HCT116 (cell line): ENCODE results near the gene ATP6V0B. TPM values are rescaled to one million over a fixed set of nuclear protein-coding genes. Genes with fewer than 3 reads are reported as not detected.

Experiments
- ATAC-seq: fragments of 200-7000 bp; cut with Tn5 transposase; 2 replicates; pipeline ENCODE4 v1.9.1; 2020; ENCODE audit warnings: mild to moderate bottlenecking, moderate library complexity
- BruUV-seq: library from RNA; stranded (reverse); fragments of 400-500 nt; replicated peaks from 2 replicates; lab custom pipeline; 2021; lab: Mats Ljungman, UMichigan
- CTCF ChIA-PET: fragments of 300-600 bp; sonication (Branson Sonifier 250); formaldehyde crosslinking; loops from one replicate; lab custom pipeline; 2021; ENCODE audit warnings: antibody characterized with exemption; lab: Charles Lee
- POLR2A ChIA-PET: fragments of 300-600, 350-600 bp; sonication (Branson Sonifier 250); formaldehyde crosslinking; loops from one replicate; lab custom pipeline; 2021; ENCODE audit warnings: antibody characterized with exemption; lab: Charles Lee
- RAD21 ChIA-PET, 2 experiments: fragments of 300-600 bp; sonication (Branson Sonifier 250); formaldehyde crosslinking; loops; one replicate each; lab custom pipeline; 2023; ENCODE audit warnings: low total read pairs in 2 of 2; ENCODE audit not compliant: uncharacterized antibody in 2 of 2, unreplicated experiment in 2 of 2, low non-redundant PET in 1 of 2; lab: Charles Lee
- DNase-seq: peaks from one replicate; pipeline ENCODE4 v3.0.0-alpha.2; 2010; ENCODE audit warnings: low read depth, low spot score
- H2AFZ ChIP-seq: fragments of 200-600 bp; shearing (Covaris generic), sonication (generic); 2 replicates; pipeline ENCODE4 v1.6.1; 2017; ENCODE audit warnings: low read depth, mixed run types, mixed read lengths, antibody characterized with exemption, low read length; ENCODE audit not compliant: poor library complexity, severe bottlenecking
- H3K27ac ChIP-seq: 2 replicates; pipeline ENCODE4 v1.5.1; 2012; ENCODE audit warnings: low read depth, low read length
- H3K27me3 ChIP-seq: fragments of 200-600 bp; sonication (generic); 2 replicates; pipeline ENCODE4 v1.6.1; 2016; ENCODE audit warnings: mixed run types, low read length, mixed read lengths; ENCODE audit not compliant: insufficient read depth
- H3K36me3 ChIP-seq, 2 experiments: fragments of 200-500 bp in 1 of 2; fragments of 200-600 bp in 1 of 2; sonication (Bioruptor generic) in 1 of 2; sonication (generic) in 1 of 2; 2 replicates each; pipeline versions ENCODE4 v1.5.1 to v1.6.1; 2014 to 2016; ENCODE audit warnings: low read length in 2 of 2, inconsistent platforms in 1 of 2, mixed read lengths in 1 of 2, mixed run types in 1 of 2; ENCODE audit not compliant: insufficient read depth in 2 of 2, control insufficient read depth in 1 of 2
- H3K4me1 ChIP-seq, 2 experiments: fragments of 200-600 bp in 1 of 2; sonication (generic) in 1 of 2; 2 replicates each; pipeline versions ENCODE4 v1.5.1 to v1.6.1; 2012 to 2017; ENCODE audit warnings: low read length in 2 of 2, inconsistent platforms in 1 of 2, mild to moderate bottlenecking in 1 of 2, mixed read lengths in 1 of 2, mixed run types in 1 of 2, moderate library complexity in 1 of 2; ENCODE audit not compliant: insufficient read depth in 2 of 2, control insufficient read depth in 1 of 2
- H3K4me2 ChIP-seq: fragments of 200-600 bp; sonication (generic); 2 replicates; pipeline ENCODE4 v1.6.1; 2017; ENCODE audit warnings: mixed run types, low read length, mixed read lengths
- H3K4me3 ChIP-seq, 2 experiments: fragments of 200-600 bp in 1 of 2; sonication (generic) in 1 of 2; replicated peaks in 1 of 2; 2 replicates each; pipeline ENCODE4 v1.5.1; 2011 to 2016; ENCODE audit warnings: low read length in 2 of 2, control low read depth in 1 of 2, low read depth in 1 of 2, mild to moderate bottlenecking in 1 of 2, mixed read lengths in 1 of 2, mixed run types in 1 of 2
- H3K79me2 ChIP-seq: fragments of 200-600 bp; sonication (generic); 2 replicates; pipeline ENCODE4 v1.6.1; 2017; ENCODE audit warnings: mild to moderate bottlenecking, mixed run types, low read length, moderate library complexity, mixed read lengths; ENCODE audit not compliant: insufficient read depth
- H3K9ac ChIP-seq: fragments of 200-600 bp; sonication (generic); 2 replicates; pipeline ENCODE4 v1.6.1; 2016; ENCODE audit warnings: low read length, mixed read lengths
- H3K9me2 ChIP-seq: fragments of 200-600 bp; sonication (generic), shearing (Covaris generic); 2 replicates; pipeline ENCODE4 v1.6.1; 2017; ENCODE audit warnings: mixed run types, mild to moderate bottlenecking, moderate library complexity; ENCODE audit not compliant: insufficient read depth
- H3K9me3 ChIP-seq, 2 experiments: fragments of 200-500 bp in 1 of 2; fragments of 200-600 bp in 1 of 2; sonication (Bioruptor generic) in 1 of 2; sonication (generic) in 1 of 2; 2 replicates each; pipeline ENCODE4 v1.6.1; 2014 to 2017; ENCODE audit warnings: low read length in 2 of 2, mixed read lengths in 2 of 2, inconsistent platforms in 1 of 2, low read depth in 1 of 2, mild to moderate bottlenecking in 1 of 2, mixed run types in 1 of 2, moderate library complexity in 1 of 2; ENCODE audit not compliant: control insufficient read depth in 1 of 2, insufficient read depth in 1 of 2
- H4K20me1 ChIP-seq: fragments of 200-600 bp; sonication (generic), shearing (Covaris generic); 2 replicates; pipeline ENCODE4 v1.6.1; 2017; ENCODE audit warnings: mixed run types, mild to moderate bottlenecking, moderate library complexity; ENCODE audit not compliant: insufficient read depth
- CEBPB ChIP-seq: IDR thresholded peaks from 2 replicates; pipeline ENCODE4 v1.6.1; 2012; ENCODE audit warnings: low read depth
- CTCF ChIP-seq, 3 experiments: fragments of 200-600 bp in 1 of 3; sonication (generic) in 1 of 3; IDR thresholded peaks in 2 of 3; conservative IDR thresholded peaks in 1 of 3; 2 replicates each; pipeline ENCODE4 v1.5.1; 2012 to 2017; ENCODE audit warnings: low read depth in 2 of 3, low read length in 2 of 3, antibody characterized with exemption in 1 of 3, borderline replicate concordance in 1 of 3, control low read depth in 1 of 3, mild to moderate bottlenecking in 1 of 3, mixed read lengths in 1 of 3, mixed run types in 1 of 3, moderate library complexity in 1 of 3; ENCODE audit not compliant: insufficient read depth in 1 of 3
- EGR1 ChIP-seq: IDR thresholded peaks from 2 replicates; pipeline ENCODE4 v1.6.1; 2012; ENCODE audit warnings: low read depth
- EZH2 ChIP-seq: fragments of 200-600 bp; sonication (generic); IDR thresholded peaks from 2 replicates; pipeline ENCODE4 v1.6.1; 2017; ENCODE audit warnings: antibody characterized with exemption, mixed run types
- EZH2phosphoT487 ChIP-seq: fragments of 200-600 bp; IDR thresholded peaks from 2 replicates; pipeline ENCODE4 v1.6.1; 2018; ENCODE audit warnings: antibody characterized with exemption, borderline replicate concordance
- FOSL1 ChIP-seq: IDR thresholded peaks from 2 replicates; pipeline ENCODE4 v1.6.1; 2012; ENCODE audit warnings: low read depth
- JUND ChIP-seq: IDR thresholded peaks from 2 replicates; pipeline ENCODE4 v1.6.1; 2012
- MAX ChIP-seq: IDR thresholded peaks from 2 replicates; pipeline ENCODE4 v1.6.1; 2012
- POLR2A ChIP-seq: IDR thresholded peaks from 2 replicates; pipeline ENCODE4 v1.7.0; 2011; ENCODE audit warnings: borderline replicate concordance; ENCODE audit not compliant: insufficient read depth, insufficient read length; ENCODE audit errors: extremely low read depth
- RAD21 ChIP-seq: IDR thresholded peaks from 2 replicates; pipeline ENCODE4 v1.6.1; 2012; ENCODE audit warnings: low read depth, mild to moderate bottlenecking
- SIN3A ChIP-seq: IDR thresholded peaks from 2 replicates; pipeline ENCODE4 v1.6.1; 2012; ENCODE audit warnings: low read depth
- SRF ChIP-seq: IDR thresholded peaks from 2 replicates; pipeline ENCODE4 v1.6.1; 2012; ENCODE audit warnings: low read depth
- YY1 ChIP-seq: IDR thresholded peaks from 2 replicates; pipeline ENCODE4 v1.6.1; 2011; ENCODE audit warnings: low read length, low read depth, moderate library complexity, mild to moderate bottlenecking; ENCODE audit not compliant: insufficient replicate concordance; ENCODE audit errors: extremely low read depth
- ZFX ChIP-seq: fragments of 450-650 bp; IDR thresholded peaks from 2 replicates; pipeline ENCODE4 v1.6.1; 2017
- ZNF274 ChIP-seq: fragments of 200-500 bp; sonication (Bioruptor generic); IDR thresholded peaks from 2 replicates; pipeline ENCODE4 v1.6.1; 2014; ENCODE audit warnings: mild to moderate bottlenecking, low read depth, low read length, inconsistent platforms
- intact Hi-C: fragments of 100-400 bp; cut with micrococcal nuclease; formaldehyde crosslinking; loops from 2 replicates; pipeline ENCODE4 v1.10.0; 2022
- total RNA-seq: library from RNA; stranded (reverse); gene quantifications from one replicate; pipeline ENCODE4 v1.2.1, GENCODE V29; 2021; ENCODE audit not compliant: unreplicated experiment
- TF ChIP-seq, protein P1 (sequence below): IDR thresholded peaks from 2 replicates; pipeline ENCODE4 v1.6.1; 2012; ENCODE audit warnings: low read depth
- TF ChIP-seq, protein P2 (sequence below): IDR thresholded peaks from 2 replicates; pipeline ENCODE4 v1.6.1; 2012

The ATP6V0B gene
- total RNA-seq, 1 experiment from 2014 or later: 122 TPM

DNA sequence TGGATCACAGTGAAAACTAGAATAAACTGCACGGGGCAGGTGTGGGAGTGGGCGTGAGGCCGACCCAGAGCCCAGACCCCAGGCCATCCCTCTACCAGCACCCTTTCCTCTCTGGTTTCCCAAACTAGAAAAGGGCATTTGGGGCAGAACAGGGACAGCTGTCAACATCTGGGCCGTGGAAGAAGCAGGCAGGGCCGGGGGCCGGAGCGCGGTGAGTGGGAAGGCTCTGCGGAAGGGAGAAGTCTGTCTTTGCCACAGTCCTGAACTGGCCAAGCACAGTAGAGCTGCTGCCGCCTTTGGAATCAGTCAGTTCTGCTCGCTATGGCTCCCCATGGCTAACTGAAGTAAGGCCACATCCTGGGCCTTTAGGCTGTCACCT lies 23.2 kb downstream of the ATP6V0B start:
- no peak overlapping the region for H3K4me2 ChIP-seq
- no peak for DNase-seq
- RAD21 ChIA-PET: no interaction called here
- H3K9ac ChIP-seq: no peak overlapping the region
- POLR2A ChIA-PET: no interaction called here
- BruUV-seq: no TSS peak
- no peaks in the 10 kb centered on the region for H3K36me3 ChIP-seq
- CTCF ChIA-PET: no interaction called here
- no peaks in the 10 kb centered on the region for H3K9me3 ChIP-seq
- intact Hi-C loops: no loop called here
- H4K20me1 ChIP-seq: no peaks in the 10 kb centered on the region
- peaks cover 5 to 12% of the 10 kb centered on the region in 2 experiments; a peak in 3 of 4 replicates for H3K4me1 ChIP-seq
- no peak overlapping the region for H2AFZ ChIP-seq
- TF ChIP-seq CTCF (IDR thresholded peaks at IDR 0.05 in 2 of 3, conservative IDR thresholded peaks at IDR 0.05 in 1 of 3; ENCODE audit: borderline replicate concordance in 1 of 3, insufficient read depth in 1 of 3, low read depth in 2 of 3, low read length in 2 of 3): no peak
- no peak for TF ChIP-seq ZNF274
- TF ChIP-seq MAX: no peak
- no peak for TF ChIP-seq EGR1
- no peak for TF ChIP-seq JUND
- no peak for TF ChIP-seq SRF
- no peak for TF ChIP-seq CEBPB
- TF ChIP-seq FOSL1: no peak
- no peak for TF ChIP-seq POLR2A
- no peak for TF ChIP-seq RAD21
- TF ChIP-seq, protein P1, sequence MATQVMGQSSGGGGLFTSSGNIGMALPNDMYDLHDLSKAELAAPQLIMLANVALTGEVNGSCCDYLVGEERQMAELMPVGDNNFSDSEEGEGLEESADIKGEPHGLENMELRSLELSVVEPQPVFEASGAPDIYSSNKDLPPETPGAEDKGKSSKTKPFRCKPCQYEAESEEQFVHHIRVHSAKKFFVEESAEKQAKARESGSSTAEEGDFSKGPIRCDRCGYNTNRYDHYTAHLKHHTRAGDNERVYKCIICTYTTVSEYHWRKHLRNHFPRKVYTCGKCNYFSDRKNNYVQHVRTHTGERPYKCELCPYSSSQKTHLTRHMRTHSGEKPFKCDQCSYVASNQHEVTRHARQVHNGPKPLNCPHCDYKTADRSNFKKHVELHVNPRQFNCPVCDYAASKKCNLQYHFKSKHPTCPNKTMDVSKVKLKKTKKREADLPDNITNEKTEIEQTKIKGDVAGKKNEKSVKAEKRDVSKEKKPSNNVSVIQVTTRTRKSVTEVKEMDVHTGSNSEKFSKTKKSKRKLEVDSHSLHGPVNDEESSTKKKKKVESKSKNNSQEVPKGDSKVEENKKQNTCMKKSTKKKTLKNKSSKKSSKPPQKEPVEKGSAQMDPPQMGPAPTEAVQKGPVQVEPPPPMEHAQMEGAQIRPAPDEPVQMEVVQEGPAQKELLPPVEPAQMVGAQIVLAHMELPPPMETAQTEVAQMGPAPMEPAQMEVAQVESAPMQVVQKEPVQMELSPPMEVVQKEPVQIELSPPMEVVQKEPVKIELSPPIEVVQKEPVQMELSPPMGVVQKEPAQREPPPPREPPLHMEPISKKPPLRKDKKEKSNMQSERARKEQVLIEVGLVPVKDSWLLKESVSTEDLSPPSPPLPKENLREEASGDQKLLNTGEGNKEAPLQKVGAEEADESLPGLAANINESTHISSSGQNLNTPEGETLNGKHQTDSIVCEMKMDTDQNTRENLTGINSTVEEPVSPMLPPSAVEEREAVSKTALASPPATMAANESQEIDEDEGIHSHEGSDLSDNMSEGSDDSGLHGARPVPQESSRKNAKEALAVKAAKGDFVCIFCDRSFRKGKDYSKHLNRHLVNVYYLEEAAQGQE: no peak
- no peak for TF ChIP-seq YY1
- TF ChIP-seq, protein P2, sequence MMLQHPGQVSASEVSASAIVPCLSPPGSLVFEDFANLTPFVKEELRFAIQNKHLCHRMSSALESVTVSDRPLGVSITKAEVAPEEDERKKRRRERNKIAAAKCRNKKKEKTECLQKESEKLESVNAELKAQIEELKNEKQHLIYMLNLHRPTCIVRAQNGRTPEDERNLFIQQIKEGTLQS: no peak
- no peak for TF ChIP-seq SIN3A
- no peak for TF ChIP-seq EZH2
- TF ChIP-seq ZFX: no peak
- TF ChIP-seq EZH2phosphoT487: no peak
- H3K27ac ChIP-seq: no peak overlapping the region
- ATAC-seq: no peak
- H3K9me2 ChIP-seq: no peaks in the 10 kb centered on the region
- no peaks in the 10 kb centered on the region for H3K79me2 ChIP-seq
- no peak overlapping the region for H3K4me3 ChIP-seq
- no peaks in the 10 kb centered on the region for H3K27me3 ChIP-seq
